ENCODE data around the gene MEX3D.
"Not testable (repeated sequence)": the region's sequence is repeated elsewhere in the genome, so short reads cannot be mapped to it uniquely, and the experiment has no call there.

Gene MEX3D

DNA sequence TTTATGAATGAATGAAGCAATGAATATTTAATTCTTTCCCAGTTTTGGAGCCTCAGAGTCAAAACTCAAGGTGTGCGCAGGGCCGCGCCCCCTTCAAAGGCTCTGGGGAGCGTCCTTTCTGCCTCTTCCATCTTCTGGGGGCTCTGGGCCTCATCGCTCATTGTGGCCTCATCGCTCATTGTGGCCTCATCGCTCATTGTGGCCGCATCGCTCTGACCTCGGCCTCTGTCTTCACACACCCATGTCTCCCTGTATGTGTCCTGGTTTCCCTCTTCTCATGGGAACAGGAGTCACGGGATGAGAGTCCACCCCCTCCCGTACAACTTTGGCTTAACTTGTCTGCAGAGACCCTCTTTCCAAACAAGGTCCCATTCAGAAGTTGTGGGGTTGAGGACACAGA is 3.2 kb upstream of the MEX3D start:
- no peak for DNase-seq (ENCODE audit: low spot score)

DNA sequence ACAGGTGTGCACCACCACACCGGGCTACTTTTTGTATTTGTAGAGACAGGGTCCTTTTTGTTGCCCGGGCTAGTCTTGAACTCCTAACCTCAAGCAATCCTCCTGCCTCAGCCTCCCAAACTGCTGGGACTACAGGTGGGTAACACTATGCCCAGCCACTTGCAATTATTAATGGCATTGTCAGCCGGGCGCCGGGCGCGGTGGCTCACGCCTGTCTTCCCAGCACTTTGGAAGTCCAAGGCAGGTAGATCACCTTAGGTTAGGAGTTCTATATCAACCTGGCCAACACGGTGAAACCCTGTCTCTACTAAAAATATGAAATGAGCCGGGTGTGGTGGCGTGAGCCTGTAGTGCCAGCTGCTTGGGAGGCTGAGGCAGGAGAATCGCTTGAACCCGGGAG is 2.7 kb upstream of the MEX3D start:
- DNase-seq (ENCODE audit: low spot score) = no peak

- DNase-seq (ENCODE audit: low spot score) = no peak
These were observed 1.9 kb upstream of the MEX3D start for GRCh38 chr19:1569997-1570396.

DNA sequence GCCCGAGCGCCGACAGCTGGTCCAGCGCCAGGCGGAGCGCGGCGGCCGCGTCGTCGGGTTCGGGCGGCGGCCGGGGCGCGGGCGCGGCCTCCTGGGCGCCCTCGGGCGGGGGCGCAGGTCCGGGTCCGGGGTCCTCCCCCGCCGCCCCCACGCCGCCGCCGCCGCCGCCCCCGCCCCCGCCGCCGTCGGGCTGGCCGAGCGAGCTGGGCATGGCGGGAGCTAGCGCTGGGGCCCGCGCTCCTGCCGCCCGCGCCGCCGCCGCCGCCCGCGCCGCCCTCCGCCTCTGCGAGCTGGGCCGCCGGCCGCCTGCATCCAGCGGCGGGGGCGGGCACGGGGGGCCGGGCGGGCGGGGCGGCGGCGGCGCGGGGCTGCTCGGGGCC is 287 bp downstream of the MEX3D start:
- DNase-seq (ENCODE audit: low spot score) = no peak

- DNase-seq (ENCODE audit: low spot score) = no peak
These were observed 843 bp downstream of the MEX3D start for GRCh38 chr19:1567116-1567847.

GRCh38 chr19:1566392-1567115 is 1.6 kb downstream of the MEX3D start:
- DNase-seq (ENCODE audit: low spot score) = no peak

- DNase-seq (ENCODE audit: low spot score) = no peak
These were observed 4.9 kb downstream of the MEX3D start for GRCh38 chr19:1563251-1563650.

DNA sequence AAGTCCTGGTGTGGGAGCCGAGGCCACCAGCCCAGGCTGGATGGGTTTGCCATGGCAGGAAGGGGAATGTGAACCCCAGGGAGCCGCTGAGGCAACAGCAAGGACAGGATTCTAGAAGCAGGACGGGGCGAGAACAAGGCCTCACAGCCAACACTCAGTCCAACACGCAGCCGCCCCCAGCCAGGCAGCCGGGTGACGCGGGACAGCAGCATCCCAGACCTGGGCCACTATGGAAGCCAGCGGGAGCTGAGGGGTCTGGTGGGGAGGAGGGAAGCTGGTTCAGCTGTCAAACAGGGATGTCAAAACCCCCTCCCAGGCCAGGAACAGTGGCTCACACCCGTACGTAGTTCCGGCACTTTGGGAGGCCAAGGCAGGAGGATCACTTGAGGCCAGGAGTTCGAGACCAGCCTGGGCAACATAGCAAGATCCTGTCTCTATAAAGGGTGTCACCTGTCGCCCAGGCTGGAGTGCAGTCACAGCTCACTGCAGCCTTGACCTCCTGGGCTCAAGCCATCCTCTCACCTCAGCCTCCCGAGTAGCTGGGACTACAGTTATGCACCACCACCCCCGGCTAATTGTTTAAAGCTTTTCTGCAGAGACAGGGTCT is 6.8 kb downstream of the MEX3D start:
- DNase-seq (ENCODE audit: low spot score) = no peak

- DNase-seq (ENCODE audit: low spot score) = no peak
These were observed 7.7 kb downstream of the MEX3D start for GRCh38 chr19:1560286-1560882.

- DNase-seq (ENCODE audit: low spot score) = no peak
These were observed 9.6 kb downstream of the MEX3D start for GRCh38 chr19:1558552-1558951.

- DNase-seq (ENCODE audit: low spot score) = no peak
These were observed 11.6 kb downstream of the MEX3D start for GRCh38 chr19:1556390-1557070.

GRCh38 chr19:1555487-1556389 is 12.4 kb downstream of the MEX3D start:
- DNase-seq (ENCODE audit: low spot score) = no peak

DNA sequence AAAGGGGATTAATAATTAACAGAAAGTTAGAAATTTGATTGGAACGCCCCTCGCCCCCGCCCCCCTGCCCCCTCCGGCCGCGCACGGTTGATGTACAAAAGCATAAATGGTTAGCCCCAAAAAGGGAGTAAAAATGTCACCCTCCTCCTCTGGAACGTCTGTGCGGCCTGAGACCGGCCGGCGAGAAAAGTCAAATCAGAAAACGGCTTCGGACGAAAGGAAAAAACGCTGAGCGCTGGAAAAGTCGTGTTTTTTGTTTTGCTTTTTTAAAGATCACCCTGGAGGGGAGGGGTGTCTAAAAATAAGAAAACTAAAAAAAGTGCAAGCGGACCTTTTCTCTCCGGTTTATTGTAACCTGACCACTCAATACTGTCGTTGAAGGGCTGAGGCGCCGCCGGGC is 13.2 kb downstream of the MEX3D start:
- DNase-seq (ENCODE audit: low spot score) = no peak

- DNase-seq (ENCODE audit: low spot score) = no peak
These were observed 14.7 kb downstream of the MEX3D start for GRCh38 chr19:1553415-1553814.

DNA sequence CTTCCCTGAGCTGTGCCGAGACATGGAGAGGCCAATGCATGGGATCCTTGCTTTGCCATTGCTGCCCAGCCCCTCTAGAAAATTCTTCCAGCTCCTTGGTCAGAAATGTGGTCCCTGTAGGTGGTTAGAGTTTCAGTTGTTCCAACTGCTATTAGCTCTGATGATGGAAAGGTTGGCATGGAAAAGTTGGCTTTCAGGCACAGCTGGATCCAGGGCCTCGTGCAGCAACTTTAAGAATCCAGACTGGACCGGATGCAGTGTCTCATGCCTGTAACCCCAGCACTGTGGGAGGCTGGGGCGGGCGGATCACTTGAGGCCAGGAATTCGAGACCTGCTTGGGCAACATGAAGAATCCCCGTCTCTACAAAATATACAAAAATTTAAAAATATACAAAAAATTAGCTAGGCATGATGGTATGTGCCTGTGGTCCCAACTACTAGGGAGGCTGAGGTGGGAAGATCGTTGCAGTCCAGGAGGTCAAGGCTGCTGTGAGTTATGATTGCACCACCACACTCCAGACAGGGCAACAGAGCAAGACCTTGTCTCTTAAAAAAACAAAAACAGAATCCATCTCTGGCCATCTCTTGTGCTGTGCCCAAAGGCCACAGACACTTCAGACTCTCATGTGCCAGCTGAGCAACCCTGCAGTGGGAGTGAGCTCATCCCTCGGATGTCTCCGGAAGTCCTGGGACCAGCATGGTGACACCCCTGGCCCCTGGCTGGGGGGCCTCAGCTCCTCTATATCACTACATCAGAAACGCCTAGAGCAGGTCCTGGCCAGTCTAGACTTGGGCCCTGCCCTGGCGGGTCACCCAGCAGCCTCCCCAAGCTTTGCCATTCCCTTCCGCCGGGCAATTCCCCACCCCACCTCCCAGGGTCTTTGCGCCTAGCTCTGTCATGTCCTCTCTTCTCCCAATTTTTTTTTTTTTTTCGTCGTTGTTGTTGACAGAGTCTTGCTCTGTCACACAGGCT is 16.8 kb downstream of the MEX3D start:
- no peak for DNase-seq (ENCODE audit: low spot score)

GRCh38 chr19:1549332-1549945 is 18.7 kb downstream of the MEX3D start:
- no peak for DNase-seq (ENCODE audit: low spot score)

DNA sequence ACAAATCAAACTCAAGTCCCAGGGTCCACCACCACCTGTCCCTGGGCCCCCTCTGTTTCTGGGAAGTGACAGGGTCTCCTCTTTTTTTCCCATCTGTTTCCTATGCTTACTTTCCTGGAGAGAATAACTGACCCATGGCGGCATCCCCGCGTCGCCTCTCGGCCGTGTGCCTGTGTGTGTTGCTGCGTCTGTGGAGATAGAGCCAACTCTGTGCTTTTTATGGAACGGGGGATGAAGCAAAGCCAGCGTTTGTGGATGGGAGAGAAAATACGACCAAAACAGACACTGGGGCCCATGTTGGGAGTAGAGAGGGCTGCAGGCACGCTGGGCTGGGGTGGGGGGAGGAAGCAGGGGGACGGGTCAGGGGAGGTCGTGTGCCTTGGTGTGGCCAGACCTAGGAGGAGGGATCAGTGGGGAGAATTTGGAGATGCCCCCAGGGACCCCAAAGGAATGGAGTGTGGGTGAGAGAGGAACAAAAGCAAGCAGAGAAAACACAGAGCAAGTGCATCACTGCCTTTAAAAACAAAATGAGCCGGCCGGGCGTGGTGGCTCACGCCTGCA is 27.7 kb downstream of the MEX3D start:
- DNase-seq (ENCODE audit: low spot score) = no peak

DNA sequence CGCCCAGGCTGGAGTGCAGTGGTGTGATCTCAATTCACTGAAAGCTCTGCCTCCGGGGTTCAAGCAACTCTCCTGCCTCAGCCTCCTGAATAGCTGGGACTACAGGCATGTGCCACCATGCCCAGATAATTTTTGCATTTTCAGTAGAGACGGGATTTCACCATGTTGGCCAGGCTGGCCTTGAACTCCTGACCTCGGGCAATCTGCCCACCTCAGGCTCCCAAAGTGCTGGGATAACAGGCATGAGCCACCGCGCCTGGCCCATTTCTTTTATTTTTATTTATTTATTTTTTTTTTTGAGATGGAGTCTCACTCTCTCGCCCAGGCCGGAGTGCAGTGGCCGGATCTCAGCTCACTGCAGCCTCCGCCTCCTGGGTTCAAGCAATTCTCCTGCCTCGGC is 28.4 kb downstream of the MEX3D start:
- DNase-seq (ENCODE audit: low spot score) = not testable (repeated sequence)

DNA sequence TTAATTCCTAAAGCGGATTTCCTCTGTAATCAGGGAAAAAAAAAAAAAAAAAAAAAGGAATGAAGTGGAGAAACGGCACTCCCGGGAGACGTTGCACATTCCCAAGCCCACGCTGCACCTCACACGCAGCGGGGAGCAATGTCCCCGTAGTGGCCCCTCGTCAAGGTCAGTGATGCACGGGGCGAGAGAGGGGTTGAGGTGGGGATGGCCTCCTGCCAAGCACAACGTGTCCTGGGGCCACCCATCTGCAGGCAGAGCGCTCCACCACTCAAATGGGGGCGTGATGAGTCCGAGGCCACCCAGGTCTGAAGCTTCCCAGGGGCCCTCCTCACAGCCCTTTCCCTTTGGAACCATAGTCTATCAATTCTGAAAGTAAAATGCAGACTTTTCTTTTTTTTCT is 29.1 kb downstream of the MEX3D start:
- DNase-seq (ENCODE audit: low spot score) = no peak

Measured in CD4-positive, alpha-beta T cell treated with Interleukin-2 at 100 ng/mL for 4 hours (primary cell).